NOMO-1 treated with dmso at 0.1 percent for 144 hours (cell line): ENCODE results near the gene CLEC4A.
"Not testable (repeated sequence)": the region's sequence is repeated elsewhere in the genome, so short reads cannot be mapped to it uniquely, and the experiment has no call there.

Experiments
- DNase-seq: peaks from one replicate; lab custom pipeline; 2025; ENCODE audit not compliant: unreplicated experiment; lab: John Stamatoyannopoulos, UW

Gene CLEC4A

DNA sequence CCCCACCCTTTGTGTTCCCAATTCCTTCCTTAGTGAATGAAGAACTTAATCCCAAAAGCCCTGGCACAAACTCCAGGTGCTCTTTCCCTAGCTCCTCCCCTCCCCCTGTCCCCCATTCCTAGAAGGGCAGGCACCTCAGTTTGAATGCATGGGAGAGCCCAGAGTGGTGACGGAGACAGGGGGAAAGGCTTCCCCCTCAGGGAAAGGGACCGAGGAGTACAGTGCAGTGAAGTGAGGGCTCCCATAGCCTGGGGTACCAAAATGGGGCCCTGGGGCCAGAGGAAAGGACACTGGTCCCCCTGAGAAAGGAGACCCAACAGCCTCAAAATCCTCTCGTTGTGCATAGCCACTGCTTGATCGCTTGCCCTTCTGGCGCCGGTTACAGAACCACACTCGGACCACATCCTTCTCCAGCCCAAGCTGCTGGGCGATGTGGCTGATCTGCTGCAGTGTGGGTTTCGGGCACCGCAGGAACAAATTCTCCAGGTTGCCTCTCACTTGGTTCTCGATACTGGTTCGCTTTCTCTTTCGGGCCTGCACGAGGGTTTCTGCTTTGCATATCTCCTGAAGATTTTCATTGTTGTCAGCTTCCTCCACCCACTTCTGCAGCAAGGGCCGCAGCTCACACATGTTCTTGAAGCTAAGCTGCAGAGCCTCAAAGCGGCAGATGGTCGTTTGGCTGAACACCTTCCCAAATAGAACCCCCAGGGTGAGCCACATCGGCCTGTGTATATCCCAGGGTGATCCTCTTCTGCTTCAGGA, 10.4 kb downstream of the CLEC4A start:
- not testable (repeated sequence) for DNase-seq

DNA sequence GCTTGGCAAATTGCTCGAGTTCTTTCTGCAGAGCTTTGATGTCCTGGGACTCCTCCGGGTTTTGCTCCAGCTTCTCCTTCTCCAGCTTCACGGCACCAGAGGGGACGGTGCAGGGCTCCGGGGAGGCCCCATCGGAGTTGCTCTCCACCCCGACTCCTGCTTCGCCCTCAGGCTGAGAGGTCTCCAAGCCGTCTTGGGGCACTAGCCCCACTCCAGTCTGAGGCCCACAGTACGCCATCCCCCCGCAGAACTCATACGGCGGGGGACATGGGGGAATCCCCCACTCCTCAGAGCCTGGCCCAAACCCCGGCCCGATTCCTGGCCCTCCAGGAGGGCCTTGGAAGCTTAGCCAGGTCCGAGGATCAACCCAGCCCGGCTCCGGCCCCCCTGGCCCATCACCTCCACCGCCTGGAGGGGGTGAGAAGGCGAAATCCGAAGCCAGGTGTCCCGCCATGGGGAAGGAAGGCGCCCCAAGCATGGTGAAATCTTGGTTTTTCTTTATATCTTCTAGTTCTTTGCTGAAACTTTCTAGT, 11.0 kb downstream of the CLEC4A start:
- not testable (repeated sequence) for DNase-seq

DNA sequence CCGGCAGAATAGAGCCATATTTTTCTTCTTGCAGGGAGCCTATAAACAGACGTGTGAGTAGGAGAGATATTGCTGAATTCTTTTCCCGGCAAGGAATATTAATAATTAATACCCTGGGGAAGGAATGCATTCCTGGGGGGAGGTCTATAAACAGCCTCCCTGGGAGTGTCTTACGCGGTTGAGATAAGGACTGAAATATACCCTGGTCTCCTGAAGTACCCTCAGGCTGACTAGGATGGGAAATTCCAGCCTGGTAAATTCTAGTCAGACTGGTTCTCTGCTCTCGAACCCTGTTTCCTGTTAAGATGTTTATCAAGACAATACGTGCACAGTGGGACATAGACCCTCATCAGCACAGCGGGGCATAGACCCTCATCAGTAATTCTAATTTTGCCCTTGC, 18.2 kb downstream of the CLEC4A start:
- DNase-seq, result not testable (repeated sequence)

DNA sequence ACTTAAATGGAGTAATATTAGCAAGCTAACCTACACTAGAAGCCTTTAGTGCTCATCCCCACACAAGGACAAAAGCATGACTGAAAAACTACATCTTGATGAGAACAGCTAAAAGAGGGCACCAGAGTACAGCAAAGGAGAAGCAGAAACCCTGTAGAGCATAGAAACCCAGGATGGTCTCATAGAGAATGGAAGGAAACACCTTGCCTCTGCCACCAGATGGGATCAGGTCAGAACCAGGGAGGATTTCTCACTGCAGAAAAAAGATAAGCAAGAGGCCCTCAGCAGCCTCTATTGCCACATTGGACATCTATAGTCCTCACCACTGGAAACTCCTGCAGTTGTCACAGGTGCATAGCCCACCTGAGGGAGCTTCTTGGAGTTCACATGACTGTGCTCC, 19.8 kb downstream of the CLEC4A start:
- no peak for DNase-seq

DNA sequence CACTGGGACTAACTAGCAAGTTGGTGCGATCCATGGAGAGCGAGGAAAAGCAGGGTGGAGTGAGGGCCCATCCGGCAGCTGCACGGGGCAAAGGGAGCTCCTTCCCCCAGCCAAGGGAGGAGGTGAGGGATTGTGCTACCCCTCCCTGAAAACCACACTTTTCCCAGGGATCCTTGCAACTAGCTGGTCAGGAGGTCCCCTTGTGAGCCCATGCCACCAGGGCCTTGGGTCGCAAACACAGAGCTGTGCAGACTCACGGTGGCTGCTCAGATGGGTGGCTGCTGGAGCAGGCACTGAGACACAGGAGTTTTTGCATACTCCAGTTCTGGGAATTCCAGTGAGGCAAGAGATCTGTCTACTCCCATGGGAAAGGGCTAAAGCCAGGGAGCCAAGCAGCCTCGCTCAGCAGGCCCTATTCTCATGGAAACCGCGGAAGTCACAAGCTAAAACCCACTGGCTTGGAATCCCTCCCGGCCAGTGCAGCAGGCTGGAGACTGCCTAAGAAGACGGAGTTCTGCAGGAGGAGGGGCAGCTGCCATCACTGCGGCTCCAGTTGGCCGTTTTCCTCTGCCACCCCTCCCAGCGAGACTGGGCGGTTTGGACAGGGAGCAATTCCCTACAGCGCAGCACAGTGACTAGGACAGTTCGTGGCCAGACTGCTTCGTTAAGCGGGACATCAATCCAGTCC, 22.5 kb downstream of the CLEC4A start:
- no peak for DNase-seq

DNA sequence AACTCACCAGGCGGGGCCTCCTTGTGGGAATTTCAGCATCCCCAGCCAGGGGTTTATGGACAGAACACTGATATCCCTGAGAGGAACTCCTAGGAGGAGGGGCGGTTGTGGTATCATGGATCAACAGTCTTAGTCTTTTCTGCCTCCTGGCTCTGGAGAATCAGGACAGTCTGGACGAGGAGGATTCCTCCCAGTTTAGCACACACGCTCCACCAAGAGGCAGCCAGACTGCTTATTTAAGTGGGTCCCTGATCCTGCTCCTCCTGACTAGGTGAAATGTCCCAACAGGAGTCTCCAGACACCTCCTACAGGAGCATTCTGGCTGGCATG, 23.0 kb downstream of the CLEC4A start:
- DNase-seq, result no peak

DNA sequence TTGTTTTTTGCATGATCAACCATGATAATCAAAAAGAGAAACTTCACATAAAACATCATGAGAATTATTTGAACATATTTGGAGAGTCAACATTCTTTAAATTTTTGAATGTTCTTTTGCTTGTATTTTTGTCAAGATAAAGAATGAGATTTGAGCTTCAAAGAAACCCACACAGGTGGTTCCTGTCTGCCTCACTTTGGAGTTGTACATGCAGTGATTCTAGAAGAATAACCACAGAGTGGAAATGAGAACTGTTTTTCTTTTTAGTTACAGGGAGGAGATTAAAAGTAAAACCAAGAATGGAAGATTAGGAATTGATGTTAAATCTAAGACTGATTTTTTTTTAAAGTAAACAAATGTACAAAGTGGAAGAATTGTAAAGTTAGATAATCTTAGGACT, 31.1 kb downstream of the CLEC4A start:
- DNase-seq, result no peak

DNA sequence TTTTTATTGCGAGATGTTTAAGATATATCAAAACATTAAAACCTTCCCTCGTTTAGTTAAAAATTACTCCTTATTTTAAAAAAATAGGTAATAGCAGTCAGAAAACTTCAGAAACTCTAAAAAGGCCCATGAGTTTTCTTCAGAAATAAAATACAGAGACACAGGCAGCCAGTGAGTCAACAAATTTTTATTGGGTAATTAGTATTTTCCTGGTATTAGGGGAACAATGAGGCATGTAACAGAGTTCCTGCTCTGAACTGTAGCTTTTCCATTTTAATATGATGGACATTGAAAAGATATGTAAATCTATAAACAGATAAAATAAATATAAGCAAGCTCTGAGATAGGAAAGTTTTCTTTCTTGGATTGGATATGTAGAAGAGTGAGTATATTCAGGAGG, 33.0 kb downstream of the CLEC4A start:
- DNase-seq, result no peak

DNA sequence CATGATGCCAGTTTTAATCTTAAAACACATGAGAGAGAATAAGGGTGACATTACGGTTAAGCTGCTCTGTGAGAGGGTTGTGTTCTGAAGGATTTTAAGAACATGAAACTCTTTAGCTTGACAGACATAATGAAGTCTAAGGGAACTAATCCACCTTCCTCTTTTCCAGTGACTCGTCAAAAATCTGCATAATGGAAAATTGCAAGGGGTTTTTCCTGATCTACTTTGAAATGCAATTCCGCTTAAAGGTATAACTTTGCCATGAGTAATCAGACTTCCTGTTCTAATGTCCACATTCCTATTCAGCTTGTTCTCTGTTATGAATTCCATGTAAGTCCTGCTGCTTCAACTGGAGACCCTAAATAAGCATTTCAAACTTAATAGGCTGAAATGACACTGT, 33.4 kb downstream of the CLEC4A start, which contains the start of gene ZNF705A:
ZNF705A (plus strand) TSS at position 171 of the 400 bp plus-strand sequence. CDS start 15,611 bp downstream, outside the sequence.
- DNase-seq, result peak; percentile 60

DNA sequence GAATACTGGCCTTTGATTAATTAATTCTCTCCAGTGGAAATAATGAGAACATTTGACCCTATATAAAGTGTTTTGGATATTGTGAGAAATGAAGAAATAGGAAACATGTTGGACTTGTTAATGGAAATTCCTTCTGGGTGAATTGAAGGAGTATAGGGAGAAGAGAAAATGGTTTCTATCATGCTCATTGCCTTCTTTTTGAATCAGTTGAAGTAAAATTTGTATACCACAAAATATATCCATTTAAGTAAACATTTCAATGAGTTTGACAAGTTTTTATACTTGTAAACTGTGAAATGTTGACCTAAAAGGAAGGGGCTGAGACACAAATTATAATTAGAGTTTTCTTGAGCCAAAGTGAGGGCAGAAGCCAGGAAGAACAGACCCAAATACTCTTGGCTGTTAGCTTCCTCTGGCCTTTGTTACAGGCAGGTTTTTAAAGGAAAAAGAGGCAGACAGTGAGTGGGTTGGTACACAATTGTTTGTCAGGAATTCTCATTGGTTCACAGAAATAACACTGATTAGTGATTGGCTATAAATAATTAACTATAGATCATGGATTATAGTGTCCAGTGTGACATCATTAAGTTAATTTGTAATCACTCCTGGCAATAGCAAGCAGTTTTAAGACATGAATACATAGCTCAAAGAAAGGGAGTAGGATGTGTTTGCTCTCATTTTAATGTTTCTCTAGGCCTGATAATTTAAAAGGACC, 34.2 kb downstream of the CLEC4A start:
- DNase-seq, result no peak

DNA sequence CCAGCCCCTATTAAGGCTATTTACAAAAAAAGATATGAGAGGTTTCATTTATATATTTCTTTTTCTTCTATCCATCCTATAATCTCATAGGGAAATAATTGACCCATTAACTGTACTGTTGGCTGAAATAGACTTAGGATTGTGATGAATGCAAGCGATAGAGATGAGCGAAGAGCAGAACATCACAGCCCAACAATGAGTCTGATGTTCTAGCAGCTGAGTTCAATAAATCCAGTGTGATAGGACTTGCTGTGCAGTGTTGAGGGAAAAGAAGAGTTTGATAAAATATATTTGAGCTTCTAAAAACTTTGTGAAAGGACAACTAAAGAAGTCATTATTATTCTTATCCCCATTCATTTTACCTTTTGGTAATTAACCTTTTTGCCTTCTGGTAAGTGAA, 49.5 kb downstream of the CLEC4A start:
- not testable (repeated sequence) for DNase-seq

DNA sequence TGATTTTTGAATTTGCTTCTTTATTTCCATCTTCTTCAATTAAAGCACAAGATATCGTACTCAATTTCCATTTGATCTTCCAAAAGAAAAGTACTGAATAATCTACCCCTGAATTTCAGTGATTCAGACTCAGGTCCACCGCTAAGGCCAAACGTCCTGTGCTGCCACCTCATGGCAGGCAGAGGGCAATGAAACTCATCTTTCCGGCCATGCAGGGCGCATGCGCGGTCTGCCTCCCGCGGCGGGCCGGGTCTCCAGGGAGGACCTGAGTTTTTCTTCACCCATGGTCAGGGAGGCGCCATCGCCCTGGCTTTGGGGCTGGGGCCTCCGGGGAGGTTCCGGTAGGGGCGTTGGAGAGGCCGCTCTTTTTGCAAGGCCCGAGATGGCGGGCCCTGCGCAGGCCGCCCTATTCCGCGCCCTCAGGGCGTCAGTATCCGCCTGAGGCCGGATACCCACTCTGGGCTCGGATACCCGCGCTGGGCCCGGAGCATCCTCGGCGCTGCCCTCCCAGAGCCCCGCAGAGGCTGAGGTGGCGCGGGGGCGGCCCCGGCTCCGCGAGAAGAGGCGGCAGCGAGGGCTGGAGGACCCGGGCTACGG, 56.7 kb downstream of the CLEC4A start:
- DNase-seq, result peak; percentile 36

DNA sequence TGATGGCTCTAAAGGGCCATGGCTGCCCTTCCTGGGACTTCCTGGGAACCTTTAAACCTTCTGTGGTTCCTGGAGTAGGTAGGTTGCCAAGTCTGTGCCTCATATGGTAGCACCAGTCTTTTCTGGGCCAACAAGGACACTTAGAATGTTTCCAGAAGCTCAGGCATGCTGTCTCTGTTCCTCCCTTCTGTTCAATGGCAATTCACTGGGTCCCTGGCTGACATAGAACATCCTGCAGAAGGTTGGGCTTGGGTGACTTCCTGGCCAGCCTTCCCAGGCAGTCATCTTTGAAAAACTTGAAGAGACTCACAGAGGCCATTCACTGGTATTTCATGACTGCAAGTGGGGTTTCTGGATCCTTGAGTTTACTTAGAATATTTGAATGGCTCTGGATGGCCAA, 57.9 kb downstream of the CLEC4A start:
- DNase-seq, result not testable (repeated sequence)

DNA sequence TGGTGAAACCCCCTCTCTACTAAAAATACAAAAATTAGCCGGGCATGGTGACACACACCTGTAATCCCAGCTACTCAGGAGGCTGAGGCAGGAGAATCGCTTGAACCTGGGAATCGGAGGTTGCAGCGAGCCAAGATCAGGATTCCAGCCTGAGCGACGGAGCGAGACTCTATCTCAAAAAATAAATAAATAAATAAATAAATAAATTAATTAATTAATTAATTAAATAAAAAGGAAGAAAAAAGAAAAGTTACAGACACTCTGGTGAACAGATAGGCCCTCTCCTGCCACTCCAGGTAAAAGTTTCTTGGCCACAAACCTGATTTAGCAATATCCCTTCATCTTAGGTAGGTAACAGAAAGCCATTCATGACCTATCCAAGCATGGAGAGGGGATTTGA, 59.5 kb downstream of the CLEC4A start:
- DNase-seq, result not testable (repeated sequence)

DNA sequence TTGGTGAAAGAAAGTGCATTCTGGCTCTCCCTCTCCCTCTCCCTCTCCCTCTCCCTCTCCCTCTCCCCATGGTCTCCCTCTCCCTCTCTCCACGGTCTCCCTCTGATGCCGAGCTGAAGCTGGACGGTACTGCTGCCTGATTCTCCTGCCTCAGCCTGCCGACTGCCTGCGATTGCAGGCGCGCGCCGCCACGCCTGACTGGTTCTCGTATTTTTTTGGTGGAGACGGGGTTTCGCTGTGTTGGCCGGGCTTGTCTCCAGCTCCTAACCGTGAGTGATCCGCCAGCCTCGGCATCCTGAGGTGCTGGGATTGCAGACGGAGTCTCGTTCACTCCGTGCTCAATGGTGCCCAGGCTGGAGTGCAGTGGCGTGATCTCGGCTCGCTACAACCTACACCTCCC, 59.9 kb downstream of the CLEC4A start:
- DNase-seq, result not testable (repeated sequence)

DNA sequence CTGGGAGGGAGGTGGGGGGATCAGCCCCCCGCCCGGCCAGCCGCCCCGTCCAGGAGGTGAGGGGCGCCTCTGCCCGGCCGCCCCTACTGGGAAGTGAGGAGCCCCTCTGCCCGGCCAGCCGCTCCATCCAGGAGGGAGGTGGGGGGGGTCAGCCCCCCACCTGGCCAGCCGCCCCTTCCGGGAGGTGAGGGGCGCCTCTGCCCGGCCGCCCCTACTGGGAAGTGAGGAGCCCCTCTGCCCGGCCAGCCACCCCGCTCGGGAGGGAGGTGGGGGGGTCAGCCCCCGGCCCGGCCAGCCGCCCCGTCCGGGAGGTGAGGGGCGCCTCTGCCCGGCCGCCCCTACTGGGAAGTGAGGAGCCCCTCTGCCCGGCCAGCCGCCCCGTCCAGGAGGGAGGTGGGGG, 60.8 kb downstream of the CLEC4A start:
- not testable (repeated sequence) for DNase-seq

DNA sequence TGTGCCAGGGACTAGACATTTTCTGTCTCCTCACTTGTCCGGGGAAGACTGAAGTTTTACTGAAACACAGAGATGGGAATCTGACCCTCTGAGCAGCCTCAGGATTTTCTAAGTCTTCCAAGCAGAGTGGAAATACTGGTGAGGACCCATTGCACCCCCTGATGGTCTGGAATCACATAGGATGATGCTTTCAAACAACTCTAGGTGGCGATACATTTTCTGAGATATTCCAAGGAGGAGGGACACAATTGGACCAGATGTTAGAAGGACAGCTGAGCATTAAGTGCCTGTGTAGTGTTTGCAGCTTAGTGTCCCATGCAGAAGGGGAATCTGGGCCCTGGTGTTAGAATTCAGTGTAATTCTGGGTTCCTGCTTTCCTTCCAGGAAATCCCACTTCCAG, 64.7 kb downstream of the CLEC4A start:
- DNase-seq, result not testable (repeated sequence)
